ENCODE data around the gene SHROOM2.
"Not testable (repeated sequence)": the region's sequence is repeated elsewhere in the genome, so short reads cannot be mapped to it uniquely, and the experiment has no call there.

The SHROOM2 gene

DNA sequence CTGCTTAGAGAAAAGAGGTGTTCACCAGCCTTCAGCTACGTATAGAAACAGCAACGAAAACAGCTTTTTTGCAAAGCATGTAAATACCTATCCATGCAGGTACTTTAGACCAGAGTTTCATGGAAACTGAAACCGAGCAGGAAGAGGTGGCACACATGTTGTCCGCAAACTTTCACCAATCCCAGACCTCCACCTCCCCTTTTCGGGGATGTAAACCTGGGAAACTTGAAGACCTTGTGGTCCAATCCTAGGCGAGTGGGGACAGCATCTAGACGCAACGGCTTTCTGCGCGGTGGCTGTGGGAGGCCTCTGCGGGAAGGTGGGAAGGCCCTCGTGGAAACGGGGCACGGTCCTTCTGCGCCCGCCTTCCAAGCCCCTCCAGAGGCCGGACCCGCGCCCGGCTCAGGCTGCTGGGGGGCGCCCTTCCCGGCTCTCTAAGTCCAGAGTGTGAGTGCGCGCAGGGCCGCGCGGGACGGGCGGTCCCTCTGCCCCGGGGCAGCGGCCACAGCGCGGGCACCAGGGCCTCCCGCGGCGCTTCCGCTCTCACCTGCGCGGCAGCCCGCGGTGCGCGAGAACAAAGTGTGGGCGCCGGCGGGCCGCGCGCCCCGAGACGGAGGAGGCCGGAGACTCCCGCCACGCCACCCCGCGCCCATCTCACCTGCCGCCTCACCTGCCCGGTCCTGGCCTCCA is 830 bp upstream of the SHROOM2 start:
- no peak for DNase-seq (ENCODE audit: low read depth)

DNA sequence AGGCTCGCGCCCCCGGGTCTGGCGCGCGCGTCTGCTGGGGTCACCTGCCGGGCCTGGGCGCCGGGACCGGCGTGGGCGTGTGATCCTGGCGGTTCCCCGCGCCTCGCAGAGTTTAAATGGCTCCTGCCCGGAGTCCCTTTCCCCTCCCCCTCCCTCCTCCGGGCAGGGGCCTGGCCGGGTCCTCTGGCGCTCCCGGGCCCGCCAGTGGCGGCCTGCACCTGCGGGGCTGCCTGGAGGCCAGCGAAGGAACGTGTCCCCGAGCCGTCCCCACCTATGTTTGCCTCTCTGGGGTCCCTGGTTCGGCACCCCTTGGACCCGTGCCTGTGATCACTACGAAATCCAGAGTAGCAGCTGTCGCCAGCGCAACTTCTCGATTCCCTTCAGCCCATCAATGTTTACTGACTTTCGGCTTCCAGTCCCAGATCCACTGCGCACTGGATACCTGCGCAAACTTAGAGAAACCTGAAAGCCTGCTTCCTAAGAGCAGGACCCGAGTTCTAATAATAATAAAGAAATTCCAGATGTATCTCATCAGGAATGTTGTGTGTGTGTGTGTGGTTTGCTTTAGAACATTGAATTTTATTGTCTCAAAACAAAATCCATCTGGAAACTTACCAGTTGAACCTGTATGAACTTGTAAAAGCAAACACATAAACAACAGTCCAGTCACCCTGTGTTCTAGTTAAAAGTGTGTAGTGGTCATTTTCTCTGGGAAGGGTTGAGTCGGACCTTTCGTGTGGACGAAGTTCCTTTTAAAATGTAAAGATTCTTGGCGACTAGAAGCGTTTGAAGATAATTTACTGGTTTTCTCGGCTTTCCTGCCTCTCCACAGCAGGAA is 788 bp downstream of the SHROOM2 start:
- DNase-seq (ENCODE audit: low read depth): no peak

DNA sequence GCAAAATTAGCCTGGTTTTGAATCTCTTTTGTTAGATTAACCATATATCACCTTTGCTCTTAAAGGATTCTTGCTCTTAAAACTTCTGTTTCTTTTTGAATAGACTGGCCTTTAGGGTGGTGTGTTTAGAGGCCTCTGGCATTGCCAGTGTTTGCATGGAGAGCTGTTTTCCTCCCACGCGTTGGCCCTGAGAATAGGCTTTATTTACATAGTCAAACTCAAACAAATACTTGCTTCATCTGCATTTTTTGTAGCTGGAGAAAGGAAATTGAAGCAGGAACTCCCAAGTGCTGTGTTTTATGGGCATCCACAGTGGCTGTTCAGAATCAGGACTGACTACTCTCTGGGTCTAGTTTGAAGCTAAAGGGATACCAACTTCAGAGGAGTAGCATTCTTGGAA is 2.7 kb downstream of the SHROOM2 start:
- DNase-seq (ENCODE audit: low read depth): no peak

DNA sequence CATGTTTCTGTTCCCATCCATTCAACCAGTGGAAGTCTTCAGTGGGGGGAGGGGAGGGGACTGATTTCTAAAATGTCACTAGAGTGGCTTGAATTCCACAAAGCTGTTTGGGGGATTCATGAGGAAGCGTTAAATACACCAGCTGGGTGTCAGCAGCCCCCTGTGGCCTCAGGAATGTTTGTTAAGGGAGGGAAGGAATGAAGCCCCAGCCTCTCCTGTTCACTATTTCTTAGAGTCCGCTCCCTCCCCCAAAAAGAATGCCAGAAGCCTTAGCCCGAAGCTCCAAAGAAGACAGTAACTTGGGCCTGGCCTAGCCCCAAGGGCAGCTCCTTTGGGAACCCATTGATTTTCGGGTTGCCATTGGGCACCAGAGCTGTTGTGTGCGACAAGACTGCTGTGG is 3.3 kb downstream of the SHROOM2 start:
- DNase-seq (ENCODE audit: low read depth): no peak

DNA sequence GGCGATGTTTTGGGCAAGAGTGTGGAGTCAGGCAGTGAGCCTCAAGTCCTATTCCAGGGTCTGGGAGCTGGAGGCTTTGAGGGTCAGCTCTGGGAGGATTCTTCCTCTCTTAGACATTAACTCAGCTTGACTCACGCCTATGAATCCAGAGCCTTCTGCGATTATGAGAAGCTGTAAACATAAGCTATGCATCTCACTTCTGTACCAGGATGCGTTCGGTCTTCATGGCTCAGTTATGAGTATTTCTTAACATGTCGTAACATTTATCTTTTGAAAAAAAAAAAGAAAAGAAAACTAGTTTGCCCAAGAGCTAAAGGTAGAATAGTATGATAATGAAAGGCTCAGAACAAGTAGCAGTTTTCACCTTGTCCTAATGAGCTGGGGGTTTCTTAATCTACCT is 4.6 kb downstream of the SHROOM2 start:
- DNase-seq (ENCODE audit: low read depth): no peak

DNA sequence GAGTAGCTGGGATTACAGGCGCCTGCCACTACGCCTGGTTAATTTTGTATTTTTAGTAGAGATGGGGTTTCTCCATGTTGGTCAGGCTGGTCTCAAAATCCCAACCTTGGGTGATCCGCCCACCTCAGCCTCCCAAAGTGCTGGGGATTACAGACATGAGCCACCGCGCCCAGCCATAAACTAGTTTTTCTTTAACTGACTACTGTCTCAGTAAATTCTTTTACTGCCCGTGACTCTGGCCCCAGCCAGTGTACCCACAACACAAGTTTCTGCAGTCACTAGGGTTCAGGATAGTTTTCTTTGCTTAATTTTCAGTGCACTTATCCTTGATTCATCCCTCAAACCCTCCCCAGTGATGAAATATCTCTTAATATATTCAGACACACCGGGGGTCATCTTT is 8.3 kb downstream of the SHROOM2 start:
- no peak for DNase-seq (ENCODE audit: low read depth)

DNA sequence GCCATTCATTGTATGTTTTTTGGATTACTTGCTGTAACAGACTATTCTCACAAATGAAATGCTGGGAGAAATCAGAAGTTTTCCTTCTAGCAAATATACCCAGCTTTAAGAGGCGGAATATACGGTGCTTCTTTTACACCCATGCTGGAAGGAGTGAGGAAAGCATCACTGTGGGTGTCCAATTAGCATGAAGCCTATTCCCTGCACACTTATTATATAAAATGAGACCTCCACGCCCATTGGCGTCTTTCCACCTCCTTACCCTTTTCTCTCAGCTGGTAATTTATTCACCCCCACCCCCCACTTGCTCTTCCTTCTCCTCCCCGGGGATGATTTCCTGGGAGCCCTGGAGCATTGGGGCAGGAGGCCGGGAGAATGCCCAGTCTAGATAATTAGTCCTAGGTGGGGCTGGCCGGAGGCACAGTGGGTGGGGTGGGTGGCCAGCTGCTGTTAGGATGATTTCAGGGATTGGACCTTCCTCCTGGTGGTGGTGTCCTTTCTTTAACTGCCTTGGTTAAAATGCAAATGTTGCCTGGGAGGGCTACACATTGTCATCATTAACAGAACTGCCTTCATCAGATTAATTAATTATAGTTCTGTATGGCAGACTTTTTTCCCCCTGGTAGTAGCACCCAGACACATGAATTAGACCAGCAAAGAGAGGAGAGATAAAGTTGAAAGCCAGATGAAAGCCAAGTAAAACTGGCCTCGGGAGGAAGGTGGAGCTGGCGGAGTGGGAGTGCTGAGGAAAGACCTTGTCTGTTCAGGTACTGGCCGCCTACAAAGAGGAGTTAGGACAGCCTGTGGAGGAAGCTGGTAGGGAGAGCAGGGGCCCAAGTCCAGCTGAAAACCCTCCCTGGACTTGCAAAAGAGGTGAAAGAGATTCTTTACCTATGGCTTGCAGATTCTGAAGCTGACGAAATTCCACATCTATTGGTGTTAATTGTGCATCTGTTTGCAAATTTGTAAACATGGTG is 11.4 kb downstream of the SHROOM2 start:
- no peak for DNase-seq (ENCODE audit: low read depth)

DNA sequence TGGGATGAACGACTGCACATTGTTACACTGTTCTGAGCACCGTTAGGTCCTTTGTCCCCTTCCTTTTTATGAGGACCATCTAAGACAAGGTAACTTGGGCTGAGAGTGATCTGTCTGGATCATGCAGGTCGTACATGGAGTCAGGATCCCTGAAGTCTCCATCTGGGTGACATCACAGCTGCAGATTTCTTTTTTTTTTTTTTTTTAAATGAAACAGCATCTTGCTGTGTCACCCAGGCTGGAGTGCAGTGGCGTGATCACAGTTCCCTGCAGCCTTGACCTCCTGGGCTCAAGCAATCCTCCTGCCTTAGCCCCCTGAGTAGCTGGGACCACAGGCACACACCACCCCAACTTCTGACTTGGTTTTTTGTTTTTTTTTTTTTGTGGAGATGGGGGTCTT is 16.5 kb downstream of the SHROOM2 start:
- no peak for DNase-seq (ENCODE audit: low read depth)

DNA sequence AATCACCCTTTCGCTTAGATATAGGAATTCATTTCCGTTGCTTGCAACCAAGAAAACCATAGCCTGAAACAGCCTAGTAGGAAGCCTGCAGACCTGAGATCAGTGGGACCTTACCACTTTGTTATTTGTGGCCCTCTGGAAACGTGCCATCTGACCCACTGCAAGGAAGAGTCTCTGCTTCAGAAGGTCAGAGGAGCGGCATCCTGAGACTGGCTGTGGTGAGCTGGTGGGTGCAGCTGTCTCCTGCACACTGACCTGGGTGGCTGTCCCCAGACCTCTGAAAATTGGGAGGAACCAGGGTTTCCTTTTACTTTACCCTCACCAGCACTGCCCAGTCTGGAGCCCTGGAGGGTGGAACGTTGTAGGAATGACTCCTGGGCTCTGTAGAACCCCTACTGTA is 18.2 kb downstream of the SHROOM2 start:
- DNase-seq (ENCODE audit: low read depth): no peak

DNA sequence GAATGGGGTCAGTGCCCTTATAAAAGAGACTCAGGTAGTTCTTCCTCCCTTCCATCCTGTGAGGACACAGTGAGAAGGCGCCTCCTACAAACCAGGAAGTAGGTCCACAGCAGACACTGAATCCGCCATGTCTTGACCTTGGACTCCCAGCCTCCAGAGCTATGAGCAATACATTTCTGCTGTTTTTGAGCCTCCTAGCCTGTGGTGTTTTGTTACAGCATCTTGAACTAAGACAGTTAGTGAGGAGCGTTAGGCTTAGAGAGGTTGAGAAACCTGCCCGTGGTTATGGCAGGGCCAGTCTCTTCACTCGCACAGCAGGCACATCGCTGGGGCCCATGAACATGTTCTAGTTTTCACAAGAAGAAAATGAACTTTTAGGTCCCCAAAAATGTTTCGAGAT is 19.7 kb downstream of the SHROOM2 start:
- DNase-seq (ENCODE audit: low read depth): no peak

DNA sequence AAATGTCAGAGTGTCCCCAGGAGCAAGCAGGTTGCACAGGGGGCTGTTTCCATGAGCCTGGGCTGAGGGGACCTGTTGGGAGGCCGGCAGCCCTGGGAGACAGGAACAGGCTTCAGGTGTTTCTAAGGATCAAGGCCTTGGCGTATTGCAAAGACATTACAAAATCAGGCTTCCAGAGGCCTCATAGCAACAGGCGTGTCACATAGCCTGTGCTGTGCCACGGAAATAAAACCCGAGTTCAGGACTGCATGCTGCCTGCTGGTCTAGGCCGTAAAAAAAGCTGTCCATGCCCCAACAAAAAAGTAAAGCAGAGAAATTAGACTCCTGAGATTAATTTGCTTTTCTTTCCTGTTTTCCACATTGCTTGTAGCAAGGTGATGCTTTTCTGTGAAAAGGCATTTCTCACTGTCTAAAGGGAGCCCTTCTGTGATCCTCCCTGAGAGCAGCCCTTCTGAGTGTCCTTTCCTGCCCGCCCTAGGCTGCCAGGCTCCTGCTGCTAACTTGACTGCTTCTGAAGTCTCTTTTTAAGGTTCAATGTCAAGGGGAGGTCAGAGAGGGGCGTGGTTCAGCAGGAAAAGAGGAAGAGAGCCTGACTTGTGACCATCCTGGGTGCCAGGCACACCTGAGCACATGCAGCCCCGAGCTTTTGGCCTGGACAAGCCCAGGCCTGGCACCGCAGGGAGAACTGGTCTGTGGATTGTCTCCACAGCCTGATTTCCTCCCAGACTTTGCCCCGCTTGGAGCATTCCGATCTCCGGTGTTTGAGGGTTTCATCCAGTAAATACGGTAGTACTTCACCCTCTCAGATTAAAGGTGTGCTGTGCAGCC is 21.3 kb downstream of the SHROOM2 start:
- DNase-seq (ENCODE audit: low read depth): no peak

DNA sequence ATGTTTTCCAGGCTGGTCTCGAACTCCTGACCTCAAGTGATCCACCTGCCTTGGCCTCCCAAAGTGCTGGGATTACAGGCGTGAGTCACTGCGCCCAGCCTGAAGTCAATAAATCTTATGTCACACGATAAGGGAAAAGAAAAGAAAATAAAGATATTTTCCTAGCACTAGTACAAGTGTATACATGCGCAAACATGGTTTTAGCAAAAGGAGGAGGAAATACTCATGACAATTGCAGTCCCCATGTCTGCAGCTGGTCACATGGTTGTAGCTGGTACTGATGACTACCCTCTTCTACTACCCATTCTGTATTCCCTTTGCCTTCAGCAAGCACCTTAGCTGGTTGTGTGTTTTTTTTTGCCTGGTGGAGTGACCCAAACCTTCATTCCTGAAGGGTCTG is 23.6 kb downstream of the SHROOM2 start:
- not testable (repeated sequence) for DNase-seq (ENCODE audit: low read depth)

DNA sequence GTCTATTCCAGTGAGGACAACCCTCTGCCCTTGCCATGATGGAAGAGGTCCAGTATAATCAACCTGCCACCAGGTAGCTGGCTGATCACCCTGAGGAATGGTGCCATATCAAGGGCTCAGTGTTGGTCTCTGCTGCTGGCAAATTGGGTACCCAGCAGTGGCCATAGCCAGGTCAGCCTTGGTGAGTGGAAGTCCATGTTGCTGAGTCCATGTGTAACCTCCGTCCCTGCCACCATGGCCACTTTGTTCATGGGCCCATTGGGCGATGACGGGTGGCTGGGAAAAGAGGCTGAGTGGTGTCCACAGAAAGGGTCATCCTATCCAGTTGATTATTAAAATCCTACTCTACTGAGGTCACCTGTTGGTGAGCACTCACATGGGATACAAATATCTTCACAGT is 24.9 kb downstream of the SHROOM2 start:
- not testable (repeated sequence) for DNase-seq (ENCODE audit: low read depth)

DNA sequence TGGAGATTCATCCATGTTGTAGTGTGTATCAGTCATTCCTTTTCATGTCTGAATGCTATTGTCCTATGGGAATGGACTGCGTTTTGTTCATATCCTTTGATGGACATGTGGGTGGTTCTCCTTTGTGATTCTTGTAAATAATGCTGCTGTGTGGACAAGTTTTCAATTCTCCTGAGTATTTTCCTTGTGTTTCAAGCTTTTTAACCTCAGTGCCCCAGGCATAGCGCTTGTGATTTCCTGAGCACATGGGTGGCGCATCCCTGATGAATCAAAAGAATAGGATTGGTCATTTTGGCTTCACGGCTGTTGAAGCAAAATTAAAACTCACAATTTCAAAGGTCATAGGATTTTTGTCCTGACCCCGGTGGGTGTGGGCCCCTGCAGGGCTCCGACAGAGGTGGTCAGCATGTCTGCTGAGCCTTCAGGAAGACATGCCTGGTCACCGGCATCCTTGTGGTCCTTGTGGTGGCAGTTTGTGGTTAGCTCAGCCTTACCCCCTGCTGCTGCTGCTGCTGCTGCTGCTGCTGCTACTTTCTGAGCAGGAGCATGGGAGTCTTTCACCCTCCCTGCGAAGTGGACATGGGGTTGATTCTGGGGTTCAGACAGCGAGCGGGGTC is 30.0 kb downstream of the SHROOM2 start:
- DNase-seq (ENCODE audit: low read depth): no peak

DNA sequence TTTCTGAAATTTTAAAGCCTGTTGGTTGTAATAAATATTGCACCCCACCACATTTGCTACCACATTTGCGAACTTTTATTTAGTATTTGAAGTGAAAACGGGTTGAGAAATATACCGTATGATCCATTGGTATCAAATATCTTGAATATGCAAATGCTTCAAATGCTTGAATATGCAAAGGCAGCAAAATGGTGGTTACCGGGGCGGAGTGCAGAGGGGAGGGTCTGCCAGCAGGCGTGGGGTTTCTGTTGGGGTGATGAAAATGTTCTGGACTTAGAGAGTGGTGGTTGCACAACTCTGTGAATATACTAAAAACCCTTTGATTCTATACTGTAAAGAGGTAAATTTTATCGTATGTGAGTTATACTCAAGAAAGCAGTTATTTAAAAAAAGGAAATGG is 35.3 kb downstream of the SHROOM2 start:
- no peak for DNase-seq (ENCODE audit: low read depth)

DNA sequence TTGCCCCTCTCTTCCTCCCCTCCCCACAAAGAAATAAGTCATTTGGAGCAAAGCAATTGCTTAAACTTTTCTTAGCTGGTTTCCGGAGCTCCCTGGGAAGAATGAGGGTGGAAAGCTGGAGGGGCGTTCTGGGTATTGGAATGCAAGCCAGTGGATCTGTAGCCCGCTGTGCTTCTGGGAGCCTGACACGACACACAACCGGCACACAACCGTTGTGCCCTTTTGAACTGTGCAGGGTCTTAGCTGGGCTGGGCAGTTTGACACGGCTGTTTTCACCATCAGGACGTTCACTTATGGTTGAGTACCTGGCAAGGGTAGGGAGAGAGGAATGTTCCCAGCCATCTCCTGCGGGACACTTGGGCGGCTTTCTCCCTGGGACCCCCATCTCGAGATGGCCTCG is 38.3 kb downstream of the SHROOM2 start:
- no peak for DNase-seq (ENCODE audit: low read depth)

DNA sequence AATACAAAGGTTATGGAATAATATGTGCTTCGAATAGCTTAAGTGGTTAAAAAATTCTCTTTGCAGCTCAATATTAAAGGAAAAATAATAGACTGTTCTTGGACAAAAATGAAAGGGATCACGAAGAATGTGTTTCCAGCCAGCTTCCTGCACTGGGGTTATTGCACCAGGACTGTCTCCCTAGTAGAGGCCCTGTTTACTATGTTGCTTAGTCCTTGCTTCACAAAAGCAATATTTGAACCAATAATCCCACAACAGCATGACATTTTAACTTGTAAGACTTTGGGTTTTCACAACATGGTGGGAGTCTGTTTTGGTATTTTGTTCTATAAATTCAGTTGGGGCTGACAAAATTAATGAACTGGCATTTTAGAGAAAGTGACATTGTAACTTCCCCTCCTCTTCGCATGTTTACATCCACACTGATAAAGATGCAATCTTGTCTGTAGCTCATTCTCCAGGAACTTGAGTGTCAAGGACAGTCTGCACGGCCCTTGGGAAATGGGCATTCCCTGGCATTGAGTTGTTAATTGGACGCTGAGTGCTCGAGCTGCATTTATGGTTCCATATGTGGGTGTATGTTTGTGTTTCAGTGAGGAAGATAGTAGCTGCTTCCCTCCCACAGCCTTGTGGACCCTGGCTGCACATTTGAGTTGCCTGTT is 39.0 kb downstream of the SHROOM2 start:
- DNase-seq (ENCODE audit: low read depth): no peak

DNA sequence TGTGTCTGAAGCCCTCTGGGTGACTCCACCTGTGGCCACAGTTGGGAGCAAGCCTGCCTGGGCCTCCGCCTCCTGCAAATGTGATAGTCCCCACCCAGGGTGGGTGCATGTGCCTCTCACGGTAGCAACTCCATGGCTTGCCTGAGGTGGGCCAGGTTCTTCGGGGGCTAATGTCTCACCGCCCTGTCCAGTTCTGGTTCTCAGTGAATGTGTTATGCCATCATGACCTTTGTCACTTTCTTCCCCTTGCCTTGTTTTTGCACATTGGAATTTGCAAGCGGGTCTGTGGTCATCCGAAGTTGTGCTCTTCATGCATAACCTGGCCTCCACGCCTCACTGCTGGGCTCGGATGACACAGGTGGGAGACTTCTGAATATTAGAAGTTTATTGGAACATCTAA is 39.7 kb downstream of the SHROOM2 start:
- DNase-seq (ENCODE audit: low read depth): no peak

DNA sequence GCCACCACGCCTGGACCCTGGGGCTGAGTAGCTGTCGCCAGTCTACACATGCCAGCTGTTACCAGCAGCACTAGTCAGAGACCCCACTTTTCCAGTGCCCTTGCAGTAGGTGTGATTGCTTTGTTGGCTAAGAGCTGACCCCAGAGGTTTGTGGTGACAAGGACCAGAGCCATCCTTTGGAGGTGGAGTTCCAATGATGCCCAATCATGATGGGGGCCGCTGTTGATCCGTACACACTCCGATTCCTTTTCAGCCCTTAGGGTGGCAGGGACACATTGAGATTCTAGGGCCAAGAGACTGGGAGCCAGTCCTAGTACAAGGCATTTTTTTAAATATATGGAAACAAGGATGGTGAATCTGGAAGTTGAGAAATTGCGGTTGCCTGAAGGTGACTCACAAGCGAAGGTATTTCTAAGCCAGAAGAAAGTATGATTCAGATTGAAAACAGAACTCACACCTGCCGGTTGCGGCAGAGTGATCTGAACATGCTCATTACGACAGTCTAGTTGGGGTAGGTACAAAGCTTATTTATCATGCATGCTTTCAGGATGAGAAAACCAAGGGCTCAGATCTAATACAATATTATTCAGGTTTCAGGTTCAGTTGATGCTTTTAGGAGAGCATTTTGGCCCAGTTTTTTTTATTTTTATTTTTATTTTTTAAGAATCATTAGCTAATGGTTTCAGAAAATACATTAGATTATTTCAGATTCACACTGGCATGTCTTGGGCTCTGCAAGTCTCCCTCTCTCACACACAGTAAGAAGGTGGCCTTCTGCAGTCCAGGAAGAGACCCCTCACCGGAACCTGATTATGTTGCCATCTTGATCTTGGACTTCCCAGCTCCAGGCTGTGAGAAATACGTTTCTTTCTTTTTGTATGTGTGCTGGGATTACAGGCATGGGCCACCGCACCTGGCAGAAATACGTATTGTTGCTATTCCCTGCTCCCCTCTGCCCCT is 43.4 kb downstream of the SHROOM2 start:
- DNase-seq (ENCODE audit: low read depth): no peak

Data from stimulated activated CD8-positive, alpha-beta memory T cell treated with anti-CD3 and anti-CD28 coated beads, Interleukin-4, amount 100 ng/mL, for 24 hours (primary cell).